NAMALWA (cell line): ENCODE measurements around the gene GRIFIN.
"Not testable (repeated sequence)": the region's sequence is repeated elsewhere in the genome, so short reads cannot be mapped to it uniquely, and the experiment has no call there.

Experiments used
- DNase-seq: peaks from one replicate; pipeline ENCODE4 v3.0.0-alpha.2; 2015; ENCODE audit warnings: low spot score

GRIFIN gene

DNA sequence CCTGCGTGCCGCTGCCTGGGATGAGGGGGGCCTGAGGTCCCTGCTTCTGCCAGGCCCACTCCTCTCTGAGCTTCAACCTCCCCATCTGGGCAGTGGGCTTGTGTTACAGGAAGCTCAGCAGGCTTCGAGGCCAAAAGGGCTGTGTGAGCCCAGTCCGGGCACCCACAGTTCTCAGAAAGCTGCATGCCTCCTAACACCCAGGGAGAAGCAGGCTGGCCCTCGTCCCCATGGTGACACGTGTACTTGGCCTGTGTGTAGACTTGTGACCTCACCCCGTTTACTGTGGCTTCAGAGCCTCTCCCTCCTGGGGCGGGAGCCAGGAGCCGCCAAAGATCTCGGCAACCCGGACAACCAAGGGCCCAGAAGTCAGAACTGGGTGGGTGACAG, 2.2 kb upstream of the GRIFIN start:
- DNase-seq = no peak

DNA sequence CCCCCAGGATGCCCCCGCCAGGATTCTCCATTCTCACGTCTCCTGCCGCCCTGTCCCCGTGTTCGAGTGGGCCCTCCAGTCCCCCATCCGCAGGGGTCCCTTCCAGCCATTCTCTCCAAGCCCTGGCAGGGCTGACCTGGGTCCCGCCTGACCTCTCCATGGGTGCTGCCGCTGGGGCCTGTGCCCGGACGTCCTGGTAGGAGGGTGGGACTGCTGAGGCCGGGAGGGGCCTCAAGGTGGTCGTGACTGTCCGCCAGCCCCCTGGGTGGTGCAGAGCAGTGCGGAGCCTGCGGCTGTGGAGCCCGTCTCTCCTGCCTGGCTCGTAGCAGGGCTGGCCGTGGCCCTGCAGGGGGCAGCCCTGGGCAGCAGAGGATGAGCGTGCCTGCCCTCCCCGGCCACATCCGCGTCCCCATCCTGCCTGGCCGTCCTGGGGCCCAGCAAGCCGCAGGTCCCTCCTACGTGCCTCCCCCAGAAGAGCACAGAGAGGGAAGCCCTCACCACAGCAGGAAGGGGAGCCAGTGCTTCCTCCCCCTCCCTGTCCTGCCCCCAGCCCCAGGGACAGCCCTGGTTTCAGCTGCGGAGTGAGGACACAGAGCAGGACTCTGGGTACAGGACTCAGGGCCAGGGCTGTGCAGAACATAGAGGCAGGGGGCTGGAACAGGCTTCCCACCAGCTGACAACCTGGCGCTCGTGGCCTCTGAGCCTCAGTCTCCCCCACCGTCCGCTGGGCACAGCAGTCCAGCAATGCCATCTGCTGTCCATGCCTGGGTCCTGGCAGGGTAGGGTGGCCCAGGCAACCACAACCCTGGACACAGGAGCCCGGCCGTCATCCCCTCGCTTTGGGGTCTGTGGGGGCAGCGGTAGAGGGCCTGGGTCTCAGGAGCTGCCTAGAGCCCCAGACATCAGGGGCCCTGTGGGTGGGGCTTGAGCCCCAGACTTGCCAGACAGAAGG, 1.5 kb upstream of the GRIFIN start:
- DNase-seq = peak; percentile 46

DNA sequence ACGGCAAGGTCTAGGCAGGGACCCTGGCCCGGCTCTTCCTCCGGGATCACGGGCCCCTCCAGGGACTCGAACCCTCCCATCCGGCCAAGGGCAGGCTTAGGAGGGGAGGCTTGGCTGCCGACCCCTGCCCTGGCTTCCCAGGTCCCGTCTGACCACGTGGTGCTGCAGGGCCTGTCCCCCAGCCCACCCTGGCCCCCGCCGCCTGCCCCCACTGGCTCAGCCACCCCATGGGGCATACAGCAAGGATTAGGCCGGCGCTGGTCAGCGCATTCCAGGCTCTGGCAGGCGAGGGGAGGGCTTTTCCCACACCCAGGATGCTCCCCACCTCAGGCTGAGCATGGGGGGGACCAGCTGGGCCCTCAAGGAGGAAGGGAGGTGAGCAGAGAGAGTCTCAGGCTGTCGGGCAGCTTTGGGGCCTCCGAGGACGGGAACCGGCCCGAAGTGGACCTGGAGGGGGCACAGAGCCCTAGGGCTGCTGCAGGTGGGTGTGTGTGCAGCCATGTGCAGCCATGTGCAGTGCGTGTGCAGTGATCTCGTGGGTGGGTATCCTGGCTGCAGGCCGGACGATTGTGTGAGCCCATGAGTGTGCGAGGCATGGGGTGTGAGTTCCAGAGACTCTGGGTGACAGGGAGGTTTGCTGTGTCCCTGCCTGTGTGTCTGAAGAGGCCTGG, 713 bp upstream of the GRIFIN start:
- DNase-seq = no peak

DNA sequence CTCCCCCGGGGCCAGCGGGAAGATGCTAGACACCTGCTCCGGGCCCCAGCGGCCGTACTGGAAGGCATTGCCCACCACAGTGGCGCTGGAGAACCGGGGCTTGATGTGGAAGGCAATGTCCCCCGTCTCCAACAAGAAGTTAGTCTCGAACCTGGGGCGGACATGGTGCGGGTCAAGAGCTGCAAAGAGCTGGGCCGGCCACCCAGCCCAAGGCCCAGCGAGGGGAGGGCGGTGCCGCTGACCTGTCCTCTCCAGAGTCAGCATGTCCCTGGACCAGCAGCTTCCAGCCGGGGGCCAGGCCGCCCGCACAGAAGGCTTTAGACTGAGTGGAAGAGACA, 551 bp downstream of the GRIFIN start:
- DNase-seq = no peak

DNA sequence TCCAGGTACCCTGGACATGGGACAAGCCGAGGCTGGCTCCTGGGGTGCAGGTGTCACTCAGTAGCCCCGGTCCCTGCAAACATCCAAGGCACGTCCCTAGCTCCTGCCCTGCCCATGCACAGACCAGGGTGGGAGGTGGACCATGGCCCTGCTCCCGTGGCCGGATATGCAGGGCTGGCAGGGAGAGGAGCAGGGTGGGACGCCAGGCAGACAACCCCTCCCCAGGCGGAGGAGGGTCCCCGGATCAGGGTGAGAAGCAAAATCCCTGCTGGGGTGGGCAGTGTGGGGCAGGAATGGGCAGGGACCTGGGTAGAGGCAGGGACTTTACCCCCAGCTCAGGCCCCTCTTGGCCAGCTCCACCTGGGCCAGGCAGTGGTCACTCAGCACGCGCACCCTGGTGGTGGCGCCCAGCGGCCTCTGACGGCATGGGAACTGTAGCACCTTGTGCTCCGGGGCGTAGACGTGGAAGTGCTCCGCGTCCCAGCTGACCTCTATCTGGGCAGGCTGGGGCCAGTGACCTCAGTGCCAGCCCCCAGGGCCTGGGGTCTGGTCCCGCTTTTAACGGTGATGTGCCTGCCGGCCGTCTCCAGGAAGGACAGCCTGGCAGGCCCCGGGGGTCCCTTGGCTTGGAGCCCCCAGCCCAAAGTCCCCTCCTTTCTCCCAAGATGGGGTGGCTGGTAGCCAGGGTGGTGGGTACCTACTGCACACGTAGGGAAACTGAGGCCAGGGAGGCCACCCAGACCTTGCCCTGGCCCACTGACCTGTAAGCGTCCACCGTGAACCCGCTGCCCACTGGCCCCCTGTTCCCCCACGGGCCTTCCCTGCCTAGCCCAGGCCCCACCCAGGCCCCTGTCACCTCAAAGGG, 1.2 kb downstream of the GRIFIN start:
- DNase-seq = no peak

DNA sequence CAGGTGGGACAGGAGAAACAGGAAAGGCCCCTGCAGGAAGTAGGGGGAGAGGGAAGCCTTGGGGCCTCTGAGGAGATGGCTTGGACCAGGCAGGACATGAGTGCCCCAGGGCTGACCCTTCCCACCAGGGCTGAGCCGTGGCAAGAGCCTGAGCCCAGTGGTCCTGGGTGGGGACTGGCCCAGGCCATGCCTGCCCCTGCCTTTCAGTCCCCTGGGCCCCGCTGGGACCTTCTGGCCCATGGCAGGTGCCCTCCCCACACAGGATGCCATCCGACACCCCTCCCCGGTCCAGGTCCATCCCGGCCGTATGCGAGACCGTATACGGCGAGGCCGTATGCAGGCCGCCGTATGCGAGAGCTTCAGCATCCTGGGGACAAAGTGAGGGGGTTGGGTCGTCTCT, 2.0 kb downstream of the GRIFIN start:
- DNase-seq = no peak

DNA sequence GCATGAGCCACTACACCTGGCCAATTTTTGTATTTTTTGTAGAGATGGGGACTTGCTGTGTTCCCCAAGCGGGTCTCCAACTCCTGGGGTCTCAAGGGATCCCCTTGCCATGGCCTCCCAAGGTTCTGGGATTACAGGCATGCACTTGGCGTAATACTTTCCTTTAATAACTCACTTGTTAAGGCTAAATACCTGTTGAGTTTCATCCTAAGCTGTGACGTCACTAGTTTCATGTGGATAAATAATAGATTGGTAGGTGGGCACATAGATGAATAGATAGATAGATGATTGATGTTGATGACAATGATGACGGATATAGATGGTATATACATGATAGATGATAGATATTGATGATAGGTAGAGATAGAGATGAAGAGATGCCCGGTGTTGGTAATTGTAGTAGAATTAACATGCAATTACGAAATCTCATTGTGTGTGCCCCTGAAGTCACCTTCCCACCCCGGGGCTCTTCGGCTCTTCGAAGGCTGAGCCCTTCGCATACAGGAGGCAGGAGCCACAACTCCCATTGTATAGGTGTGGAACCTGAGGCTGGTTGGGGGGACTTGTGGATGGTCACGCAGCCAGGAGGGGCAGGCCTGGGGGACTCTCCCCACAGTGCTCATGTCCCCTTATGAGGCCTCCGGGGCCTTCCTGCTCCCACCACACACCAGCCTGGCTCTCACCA, 2.6 kb downstream of the GRIFIN start:
- DNase-seq = no peak

DNA sequence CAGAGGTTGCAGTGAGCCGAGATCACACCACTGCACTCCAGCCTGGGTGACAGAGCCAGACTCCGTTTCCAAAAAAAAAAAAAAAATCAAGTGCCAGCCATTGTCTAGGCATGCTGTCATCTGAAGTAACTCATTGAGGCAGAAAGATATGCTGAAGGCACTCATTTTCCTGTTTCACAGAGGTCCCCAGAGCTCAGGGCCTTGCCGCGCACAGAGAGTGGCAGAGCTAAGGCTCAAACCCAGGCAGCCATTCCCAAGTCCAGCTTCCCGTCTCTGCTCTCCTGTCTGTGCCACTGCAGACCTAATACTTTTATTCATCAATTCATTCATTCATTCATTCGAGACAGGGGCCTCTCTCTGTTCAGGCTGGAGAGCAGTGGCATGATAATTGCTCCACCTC, 3.5 kb downstream of the GRIFIN start:
- DNase-seq = no peak

DNA sequence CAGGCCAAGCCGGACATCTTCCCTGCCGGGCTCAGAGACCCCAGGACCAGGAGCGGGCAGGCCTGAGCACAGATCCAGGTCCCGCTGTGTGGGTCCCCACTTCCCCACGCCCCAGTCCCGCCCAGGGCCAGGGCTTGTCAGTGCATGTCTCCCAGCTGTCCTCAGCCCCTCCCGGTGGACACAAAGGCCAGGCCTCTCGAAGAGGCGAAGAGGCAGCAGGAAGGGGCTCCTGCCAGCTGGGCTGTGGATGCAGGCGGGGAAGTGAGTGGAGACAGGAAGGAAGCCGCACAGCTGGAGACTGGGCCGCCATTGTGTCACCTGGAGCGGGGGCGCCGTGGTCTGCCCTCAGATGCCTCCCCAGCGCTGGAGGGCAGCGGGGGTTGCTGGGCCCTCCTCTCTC, 4.8 kb downstream of the GRIFIN start:
- DNase-seq = no peak

DNA sequence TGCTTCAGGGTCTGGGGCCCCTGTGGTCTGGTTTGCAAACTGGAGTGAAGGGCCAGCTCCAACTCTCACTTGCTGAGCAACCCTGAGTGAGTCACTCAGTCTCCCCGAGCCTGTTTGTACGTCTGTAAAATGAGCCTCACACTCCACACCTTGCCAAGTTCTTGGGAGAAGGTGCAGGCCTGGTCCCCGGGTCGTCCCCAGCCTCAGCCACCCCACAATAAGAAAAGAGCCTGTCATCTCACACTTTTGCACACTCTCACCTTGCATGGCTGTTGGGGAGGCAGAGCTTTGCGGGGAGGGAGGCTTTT, 5.2 kb downstream of the GRIFIN start:
- DNase-seq = no peak

DNA sequence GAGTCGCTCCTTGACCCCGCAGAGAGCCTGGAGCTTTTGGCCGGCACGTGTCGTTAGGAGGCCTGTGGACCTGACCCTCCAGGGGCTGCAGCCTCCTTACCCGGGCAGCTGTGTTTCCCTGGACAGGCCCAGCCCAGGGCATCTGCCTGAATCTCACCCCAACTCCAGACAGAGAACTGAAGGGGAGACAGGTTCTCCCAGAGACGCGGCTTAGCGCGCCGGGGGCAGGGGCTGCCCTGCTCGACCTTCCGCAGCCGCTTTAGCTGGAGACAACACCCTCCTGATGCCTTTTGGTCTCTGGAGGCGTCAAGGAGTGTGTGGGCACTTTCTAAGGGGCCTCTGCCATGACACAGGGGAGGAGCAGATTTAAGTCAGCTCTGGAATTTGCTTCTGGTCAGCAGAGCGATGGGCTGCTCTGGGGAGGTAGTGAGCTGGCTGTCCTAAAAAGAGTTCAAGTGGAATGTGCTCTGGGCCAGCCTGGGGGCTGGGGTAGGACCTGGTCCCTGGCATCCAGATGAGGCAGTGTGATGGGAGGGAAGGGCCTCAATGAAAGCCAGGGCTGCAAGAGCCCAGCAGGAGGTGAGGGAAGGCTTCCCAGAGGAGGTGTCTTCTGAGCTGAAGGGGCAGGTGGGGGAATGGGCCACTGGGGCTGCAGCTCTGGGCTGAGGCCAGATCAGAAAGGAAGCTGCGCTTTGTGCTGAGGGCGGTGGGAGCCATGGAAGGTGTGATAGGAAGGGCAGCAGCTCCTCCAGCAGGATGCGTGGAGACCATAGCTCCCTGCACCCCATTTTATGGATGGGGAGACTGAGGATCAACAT, 5.8 kb downstream of the GRIFIN start:
- no peak for DNase-seq

DNA sequence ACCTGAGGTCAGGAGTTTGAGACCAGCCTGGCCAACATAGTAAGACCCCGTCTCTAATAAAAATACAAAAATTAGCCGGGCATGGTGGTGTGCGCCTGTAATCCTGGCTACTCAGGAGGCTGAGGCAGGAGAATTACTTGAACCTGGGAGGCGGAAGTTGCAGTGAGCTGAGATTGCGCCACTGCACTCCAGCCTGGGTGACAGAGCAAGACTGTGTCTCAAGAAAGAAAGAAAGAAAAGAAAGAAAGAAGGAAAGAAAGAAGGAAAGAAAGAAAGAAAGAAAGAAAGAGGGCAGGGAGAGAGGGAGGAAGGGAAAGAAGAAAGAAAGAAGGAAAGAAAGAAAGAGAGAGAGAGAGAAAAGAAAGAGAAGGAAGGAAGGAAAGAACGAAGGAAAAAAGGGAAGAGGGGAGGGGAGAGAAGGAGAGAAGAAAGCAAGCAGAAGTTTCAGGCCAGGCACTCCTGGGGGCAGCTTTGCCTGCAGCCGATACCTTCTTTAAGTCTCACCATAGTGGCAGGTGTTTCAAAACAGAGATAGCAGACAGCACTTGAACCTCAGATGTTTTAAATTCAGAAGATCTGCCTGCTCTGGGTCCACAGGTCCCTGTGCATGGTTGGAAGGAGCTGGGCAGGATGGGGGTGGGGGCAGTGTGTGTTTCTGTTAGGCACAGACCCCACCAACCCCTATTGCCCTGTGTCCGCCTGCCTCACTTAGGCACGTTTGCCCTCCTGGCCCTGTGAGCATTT, 6.6 kb downstream of the GRIFIN start:
- not testable (repeated sequence) for DNase-seq

DNA sequence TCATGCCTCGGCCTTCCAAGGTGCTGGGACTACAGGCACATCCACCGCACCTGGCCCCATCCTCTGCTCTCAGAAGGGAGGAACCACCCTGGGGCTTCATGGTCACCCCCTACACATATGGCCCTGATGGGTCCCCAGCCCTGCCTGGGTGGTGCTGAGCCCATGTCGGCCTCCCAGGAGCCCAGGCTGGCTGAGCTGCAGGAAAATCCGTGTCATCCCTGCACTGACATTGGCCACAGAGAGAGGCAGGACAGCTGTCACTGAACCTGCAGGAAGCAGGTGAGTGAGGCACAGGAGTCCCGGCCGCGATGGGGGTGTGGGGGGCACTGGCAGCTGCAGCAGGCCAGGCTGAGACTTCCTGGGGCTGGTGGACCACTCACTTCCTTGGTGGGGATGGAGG, 8.0 kb downstream of the GRIFIN start:
- DNase-seq = no peak

DNA sequence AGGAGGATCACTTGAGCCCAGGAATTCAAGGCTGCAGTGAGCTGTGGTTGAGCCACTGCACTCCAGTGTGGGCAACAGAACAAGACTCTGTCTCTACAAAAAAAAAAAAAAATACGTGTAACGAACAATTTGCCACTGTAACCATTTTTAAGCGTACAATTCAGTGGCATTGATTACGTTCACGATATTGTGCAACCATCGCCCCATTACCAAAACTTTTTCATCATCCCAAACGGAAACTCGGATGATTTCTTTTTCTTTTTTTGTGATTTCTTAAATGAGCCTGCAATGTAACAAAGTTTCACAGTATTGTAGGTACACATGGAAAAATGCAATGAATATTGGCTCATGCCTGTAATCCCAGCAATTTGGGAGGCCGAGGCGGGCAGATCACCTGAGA, 9.5 kb downstream of the GRIFIN start:
- DNase-seq = no peak

DNA sequence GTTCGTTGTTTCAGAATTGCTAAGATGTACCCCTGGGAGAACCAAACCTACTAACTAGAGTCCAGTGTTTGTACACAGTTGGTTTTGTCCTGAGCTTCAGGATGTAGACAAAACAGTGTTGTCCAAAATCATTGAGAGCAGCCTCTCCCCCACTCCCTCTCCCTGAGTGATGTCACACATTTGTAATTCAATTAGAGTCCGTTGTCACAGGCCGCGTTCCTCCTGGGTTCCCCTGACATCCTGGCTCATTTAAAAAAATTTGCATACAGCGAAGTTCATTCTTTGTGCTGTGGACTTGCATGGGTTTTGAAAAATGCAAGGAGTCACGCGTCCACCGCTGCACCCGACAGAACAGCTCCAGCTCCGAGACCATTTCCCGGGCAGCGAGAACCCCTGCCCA, 10.3 kb downstream of the GRIFIN start:
- DNase-seq = no peak

DNA sequence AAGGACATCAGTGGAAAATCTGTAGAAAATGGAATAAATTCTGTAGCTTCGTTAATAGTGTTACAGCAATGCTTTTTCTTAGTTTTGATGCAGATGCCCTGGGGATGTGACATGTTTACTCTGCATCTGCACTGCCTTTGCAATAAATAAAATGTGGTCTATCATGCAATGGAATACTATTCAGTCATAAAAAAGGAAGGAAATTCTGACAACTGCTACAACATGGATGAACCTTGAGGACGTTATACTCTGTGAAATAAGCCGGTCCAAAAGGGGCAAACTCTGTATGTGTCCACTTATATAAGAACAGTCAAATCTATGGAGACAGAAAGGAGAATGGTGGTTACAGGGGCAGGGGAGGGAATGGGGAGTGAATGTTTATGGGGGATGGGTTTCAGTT, 13.5 kb downstream of the GRIFIN start:
- no peak for DNase-seq

DNA sequence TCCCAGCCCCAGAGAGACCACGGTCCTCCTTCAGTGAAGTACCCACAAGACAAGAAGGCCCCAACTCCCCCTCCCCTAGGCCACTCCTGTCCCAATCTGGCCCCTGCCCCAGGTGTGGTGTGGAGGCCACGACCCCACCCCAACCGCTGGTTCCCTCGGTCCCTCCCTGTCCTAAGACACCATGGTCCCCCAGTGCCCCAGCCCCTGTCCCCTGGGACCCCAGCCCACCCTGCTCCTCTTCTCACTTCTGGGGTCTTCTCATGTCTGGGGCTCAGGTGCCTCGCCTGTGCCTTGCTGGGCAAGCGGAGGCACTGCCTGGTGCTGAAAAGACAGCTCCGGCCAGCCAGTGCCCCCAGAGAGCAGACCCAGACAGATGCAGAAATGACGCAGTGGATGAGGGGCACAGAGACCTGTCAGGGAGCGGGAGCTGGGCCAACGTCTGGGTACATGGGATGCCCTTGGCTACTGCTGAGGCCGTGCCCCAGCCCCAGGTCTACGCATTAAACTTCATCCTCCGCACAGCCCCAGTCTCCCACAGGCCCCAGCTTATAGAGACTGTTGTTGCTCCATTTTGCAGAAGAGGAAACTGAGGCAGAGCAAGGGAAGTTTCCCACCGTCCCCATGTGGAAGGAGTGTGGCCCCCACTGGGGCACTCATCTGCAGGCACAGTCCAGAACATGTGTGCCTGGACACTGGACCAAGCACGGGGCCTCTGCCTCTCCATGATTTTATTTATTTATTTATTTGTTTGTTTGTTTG, 14.8 kb downstream of the GRIFIN start:
- no peak for DNase-seq

DNA sequence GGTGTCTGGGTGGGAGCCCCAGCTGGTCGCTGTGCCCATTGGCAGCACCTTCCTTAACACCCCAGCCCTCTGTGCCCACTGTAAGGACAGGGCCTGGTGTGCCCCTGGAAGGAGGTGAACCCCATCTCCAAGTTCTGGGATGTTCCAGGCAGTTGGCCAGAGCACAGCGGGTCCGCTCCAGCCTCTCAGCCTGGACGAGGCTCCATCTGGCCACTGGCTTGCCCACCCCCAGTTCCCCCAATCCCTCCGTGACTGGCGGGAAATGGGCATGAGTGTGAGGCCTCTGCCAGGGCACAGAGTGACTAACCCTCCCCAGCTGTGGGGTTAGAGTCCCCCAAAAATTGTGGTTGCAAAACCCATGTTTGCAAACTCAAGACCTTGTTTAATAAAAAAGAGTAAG, 15.6 kb downstream of the GRIFIN start:
- DNase-seq = no peak

DNA sequence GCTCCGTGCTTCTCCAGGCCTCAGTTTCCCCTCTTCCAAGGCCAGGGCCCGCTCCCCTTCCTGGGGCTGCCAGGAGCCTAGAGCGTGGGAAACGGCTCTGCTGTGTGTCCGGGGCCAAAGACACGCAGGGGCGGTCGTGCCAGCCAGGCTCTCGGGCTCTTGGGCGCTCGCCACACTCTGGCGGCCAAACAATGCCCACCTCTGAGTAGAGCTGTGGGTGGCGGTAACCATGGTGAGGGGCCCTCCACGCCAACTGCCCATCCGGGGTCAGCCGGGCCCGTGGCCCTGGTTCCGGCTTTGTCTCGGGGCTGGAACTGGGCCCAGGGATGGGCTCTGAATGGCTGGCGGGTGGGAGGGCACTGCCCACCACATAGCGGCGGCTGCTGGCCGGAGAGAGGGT, 16.0 kb downstream of the GRIFIN start:
- DNase-seq = no peak

DNA sequence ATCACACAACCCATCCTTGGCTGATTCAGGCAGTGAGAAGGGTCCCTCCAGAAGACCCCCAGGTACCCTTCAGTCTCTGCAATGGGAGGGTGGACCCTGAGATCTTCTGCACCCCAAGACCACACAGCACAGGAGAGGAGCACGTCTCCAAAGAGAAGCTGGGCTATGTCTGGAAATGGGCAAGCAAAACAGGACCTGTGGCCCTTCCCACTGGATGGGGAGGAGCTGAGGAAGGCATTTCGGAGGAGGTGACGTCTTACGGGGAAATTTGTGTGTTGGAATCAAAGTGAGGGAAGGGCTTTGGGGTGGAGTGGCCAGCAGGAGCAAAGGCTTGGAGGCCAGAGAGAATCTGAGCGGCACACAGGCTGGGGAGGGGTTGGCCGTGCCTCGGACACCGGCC, 16.5 kb downstream of the GRIFIN start:
- DNase-seq = no peak
